HL-60 (cell line): ENCODE results near the gene RAD51.

Experiments used
- DNase-seq, 2 experiments: peaks; one replicate each; pipeline ENCODE4 v3.0.0-alpha.2; 2010 to 2020; ENCODE audit warnings: low read depth in 1 of 2, low spot score in 1 of 2
- H3K27ac ChIP-seq: fragments of 250-450 bp; sonication (Bioruptor Pico); replicated peaks from 2 replicates; pipeline ENCODE4 v1.5.1; 2020; ENCODE audit warnings: mild to moderate bottlenecking, moderate library complexity
- H3K27me3 ChIP-seq: fragments of 250-450 bp; sonication (Bioruptor Pico); 2 replicates; pipeline ENCODE4 v1.5.1; 2021; ENCODE audit warnings: mild to moderate bottlenecking, moderate library complexity; ENCODE audit not compliant: insufficient read depth, poor library complexity, severe bottlenecking
- H3K4me3 ChIP-seq: replicated peaks from 2 replicates; pipeline ENCODE4 v1.5.1; 2011; ENCODE audit warnings: mild to moderate bottlenecking, control low read depth, low read length; ENCODE audit not compliant: insufficient read depth
- CTCF ChIP-seq: IDR thresholded peaks from one replicate; pipeline ENCODE4 v1.5.1; 2011; ENCODE audit warnings: low read length, control low read depth, inconsistent platforms; ENCODE audit not compliant: insufficient read depth
- GABPA ChIP-seq: IDR thresholded peaks from 2 replicates; pipeline ENCODE4 v1.6.1; 2012; ENCODE audit warnings: low read depth
- POLR2AphosphoS5 ChIP-seq: IDR thresholded peaks from 2 replicates; pipeline ENCODE4 v1.6.1; 2012; ENCODE audit warnings: low read depth
- REST ChIP-seq: IDR thresholded peaks from 2 replicates; pipeline ENCODE4 v1.6.1; 2012; ENCODE audit warnings: low read depth; ENCODE audit not compliant: insufficient replicate concordance
- SPI1 ChIP-seq: IDR thresholded peaks from 2 replicates; pipeline ENCODE4 v1.6.1; 2012; ENCODE audit warnings: low read depth, mild to moderate bottlenecking, borderline replicate concordance

Gene RAD51

DNA sequence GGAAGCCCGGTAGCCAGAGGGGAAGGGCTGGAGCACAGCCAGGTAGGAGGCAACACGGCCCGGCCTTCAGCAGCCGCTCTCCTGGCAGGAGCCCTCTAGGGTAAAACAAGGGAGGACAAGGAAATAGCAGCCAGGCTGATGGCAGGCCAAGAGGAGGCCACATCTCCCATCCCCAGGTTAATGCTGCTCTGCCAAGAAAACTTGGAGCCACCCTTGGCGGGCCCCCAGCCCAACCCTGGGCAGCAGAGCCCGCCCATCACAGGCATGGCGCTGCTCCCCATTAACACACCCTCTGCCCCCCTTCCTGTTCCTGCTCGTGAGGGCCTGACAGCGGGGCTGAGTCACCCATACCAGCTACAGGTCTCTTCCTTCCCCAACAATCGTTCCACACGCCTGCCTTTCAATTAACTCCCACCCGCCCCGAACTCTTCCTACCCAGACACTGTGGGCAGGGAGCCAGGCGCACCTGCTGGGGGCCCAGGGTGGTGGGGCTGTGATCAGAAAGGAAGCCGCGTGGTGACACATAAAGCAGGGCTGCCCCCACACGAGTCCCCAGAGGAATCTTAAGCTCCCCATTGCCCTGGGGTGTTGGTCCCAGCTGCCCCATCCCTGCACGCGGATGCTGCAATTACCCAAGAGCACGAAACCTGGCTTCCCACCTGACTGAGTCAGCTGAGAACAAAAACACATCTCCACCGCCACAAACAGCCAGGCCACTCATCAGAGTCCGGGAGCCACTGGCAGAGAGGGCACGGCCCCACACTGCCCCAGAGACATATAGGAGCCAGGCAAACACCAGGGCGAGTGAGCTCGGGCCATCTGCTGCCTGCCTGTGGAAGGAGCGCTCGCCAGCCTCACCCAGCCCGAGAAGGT is 74.5 kb downstream of the RAD51 start, which contains the start of gene C15orf62:
C15orf62 (plus strand) TSS at position 707 of the 873 bp plus-strand sequence. CDS start 516 bp downstream, outside the sequence.
- DNase-seq: peak; percentile 74 to 77
- Histone ChIP-seq H3K27me3 (no peaks in the 10 kb centered on the region), H3K27ac (peak within 1 kb of the TSS; percentile 70), H3K4me3 (peak within 1 kb of the TSS; percentile 11)
- TF ChIP-seq GABPA: no peak
- peak; percentile 45; the same call in 1 of the 2 replicates for TF ChIP-seq POLR2AphosphoS5

GRCh38 chr15:40770147-40770721 is 75.3 kb downstream of the RAD51 start:
- DNase-seq: no peak
- Histone ChIP-seq H3K27me3 (no peaks in the 10 kb centered on the region), H3K4me3 (no peak overlapping the region), H3K27ac (peak overlapping the region; percentile 70; the same call in 1 of the 2 replicates)
- TF ChIP-seq POLR2AphosphoS5 (no peak), REST (no peak)

DNA sequence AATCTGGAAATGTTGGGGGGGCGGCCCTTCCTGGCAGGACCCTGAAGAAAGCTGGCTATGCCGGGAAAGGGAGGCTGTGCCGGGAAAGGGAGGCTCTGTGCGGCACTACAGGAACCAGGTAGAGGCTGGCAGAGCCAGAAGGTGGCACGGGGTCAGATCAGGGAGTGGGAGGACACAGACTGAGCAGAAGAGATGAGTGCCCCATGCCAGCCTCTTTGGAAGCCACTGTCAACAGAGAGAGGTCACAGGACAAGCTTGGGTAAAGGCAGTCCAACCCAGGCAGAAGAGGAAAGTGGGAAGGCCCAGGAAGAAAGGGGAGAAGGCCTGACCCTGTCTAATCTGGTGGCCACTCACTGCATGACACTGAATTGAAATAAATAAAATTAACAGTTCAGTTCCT is 76.3 kb downstream of the RAD51 start:
- TF ChIP-seq GABPA (no peak), CTCF (no peak), REST (no peak), POLR2AphosphoS5 (no peak), SPI1 (no peak)
- no peak for DNase-seq
- Histone ChIP-seq H3K4me3 (no peak overlapping the region), H3K27ac (no peak overlapping the region), H3K27me3 (no peaks in the 10 kb centered on the region)

GRCh38 chr15:40772014-40772413 is 77.0 kb downstream of the RAD51 start:
- no peak for TF ChIP-seq GABPA
- TF ChIP-seq REST: no peak
- TF ChIP-seq POLR2AphosphoS5: no peak
- TF ChIP-seq CTCF: no peak
- no peak for TF ChIP-seq SPI1

More at GRCh38 chr15:40772014-40772413, 77.0 kb downstream of the RAD51 start:
- Histone ChIP-seq H3K4me3 (no peak overlapping the region), H3K27me3 (no peaks in the 10 kb centered on the region), H3K27ac (no peak overlapping the region)
- DNase-seq: no peak
